HG03135 (cell line): ENCODE results near the gene PDE4D.

Experiments
- ATAC-seq: cut with Tn5 transposase; IDR thresholded peaks from one replicate; pipeline ENCODE4 v1.9.1; 2021; ENCODE audit warnings: mild to moderate bottlenecking, moderate library complexity; ENCODE audit not compliant: unreplicated experiment

PDE4D gene

DNA sequence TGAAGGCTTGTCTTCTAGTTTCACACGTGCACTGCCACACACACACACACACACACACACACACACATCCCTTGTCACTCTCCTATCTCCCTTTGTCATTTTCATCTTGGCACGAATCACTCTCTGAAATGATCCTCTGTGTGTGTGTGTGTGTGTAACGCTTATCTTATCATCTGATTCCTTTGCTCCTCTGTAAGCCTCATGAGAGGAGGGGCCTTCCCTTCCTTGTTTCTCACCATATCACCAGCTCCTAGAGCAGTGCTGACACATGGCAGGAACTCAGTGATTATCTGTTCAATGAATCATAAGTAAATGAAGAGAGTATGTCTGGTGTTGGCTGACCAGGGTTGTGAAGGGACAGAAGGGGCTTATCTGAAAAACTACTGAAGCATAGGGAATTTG lies 53.3 kb downstream of the PDE4D start:
- ATAC-seq, result no peak

DNA sequence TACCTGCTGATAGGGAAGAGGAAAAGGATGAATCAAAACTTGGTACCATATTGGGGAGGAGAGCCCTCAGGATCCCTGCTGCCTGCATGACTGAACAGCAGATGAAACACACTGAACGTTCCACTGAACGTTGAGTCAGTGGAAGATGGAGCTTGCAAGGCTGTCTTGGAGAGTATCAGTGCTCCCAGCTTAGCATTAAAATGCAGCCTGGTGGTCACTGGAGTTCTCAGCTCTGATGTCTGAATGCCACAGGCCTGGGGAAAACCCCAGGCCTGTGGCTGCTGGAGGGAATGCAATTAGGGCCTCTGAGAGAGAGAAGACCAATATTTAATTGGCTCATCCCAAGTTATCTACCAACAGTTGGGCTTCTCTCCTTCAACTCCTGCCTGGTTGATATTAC lies 54.5 kb downstream of the PDE4D start:
- no peak for ATAC-seq

DNA sequence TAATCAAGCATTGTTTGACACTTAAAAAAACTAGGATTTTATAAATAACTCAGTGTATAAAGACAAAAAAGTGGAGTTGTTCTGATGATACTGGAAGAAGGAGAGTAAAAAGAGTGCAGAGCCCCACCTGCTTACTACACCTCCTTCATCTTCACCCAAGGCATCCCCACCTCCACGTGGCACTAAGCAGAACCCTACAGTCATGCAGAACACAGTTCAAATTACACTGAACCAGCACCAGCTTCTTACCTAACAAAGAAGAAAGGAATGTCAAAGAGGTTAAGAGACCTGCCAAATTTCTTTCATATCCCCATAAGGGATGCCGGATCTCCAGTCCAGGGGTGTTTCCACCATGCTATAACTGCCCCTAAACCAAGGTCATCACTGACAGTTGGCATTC lies 55.5 kb downstream of the PDE4D start:
- no peak for ATAC-seq

GRCh38 chr5:59837071-59837470 lies 56.5 kb downstream of the PDE4D start:
- no peak for ATAC-seq

GRCh38 chr5:59835800-59836199 lies 57.7 kb downstream of the PDE4D start:
- no peak for ATAC-seq

DNA sequence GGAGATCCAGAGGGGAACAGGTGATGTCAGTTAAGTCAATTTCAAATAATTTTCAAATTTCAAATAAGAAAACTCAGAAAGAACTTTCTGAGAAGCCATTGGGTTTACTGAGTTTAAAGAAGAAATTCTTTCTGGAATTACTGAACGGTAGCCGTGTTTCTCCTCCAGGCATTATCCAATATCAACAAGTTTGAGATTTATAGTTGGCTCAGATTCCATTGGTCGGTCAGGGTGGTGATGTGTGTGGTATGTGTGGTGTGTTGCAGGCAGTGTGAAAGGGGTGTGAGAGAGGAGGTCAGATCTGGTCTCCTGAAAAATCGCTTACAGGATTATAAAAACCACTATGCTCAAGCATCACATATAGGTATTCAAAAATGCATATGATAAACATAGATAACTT lies 60.1 kb downstream of the PDE4D start:
- no peak for ATAC-seq

- no peak for ATAC-seq
Observed at GRCh38 chr5:59832577-59833301, 60.8 kb downstream of the PDE4D start.

GRCh38 chr5:59831326-59832010 lies 62.1 kb downstream of the PDE4D start:
- ATAC-seq, result no peak

- ATAC-seq, result no peak
Observed at GRCh38 chr5:59830536-59831200, 62.9 kb downstream of the PDE4D start.

DNA sequence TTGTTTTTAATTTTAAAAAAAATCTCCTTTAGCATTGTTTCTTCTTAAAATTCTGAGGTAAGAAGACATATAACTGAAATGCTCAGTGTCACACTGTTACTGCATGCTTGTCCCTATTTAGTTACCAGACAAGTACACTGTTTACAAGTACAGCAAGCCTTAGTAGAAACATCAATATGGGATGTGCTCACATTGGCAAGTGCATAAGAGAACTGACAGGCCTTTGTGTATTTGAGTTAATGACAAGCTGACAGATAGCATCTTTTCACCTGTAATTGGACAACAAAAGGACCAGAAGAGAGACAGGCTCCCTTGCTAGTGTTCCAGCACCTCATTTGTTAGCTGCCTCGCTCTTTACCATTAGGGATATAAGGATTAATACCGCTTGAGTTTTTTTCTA lies 63.6 kb downstream of the PDE4D start:
- no peak for ATAC-seq

- no peak for ATAC-seq
Observed at GRCh38 chr5:59829386-59829785, 64.1 kb downstream of the PDE4D start.

- no peak for ATAC-seq
Observed at GRCh38 chr5:59828623-59829022, 64.9 kb downstream of the PDE4D start.

- no peak for ATAC-seq
Observed at GRCh38 chr5:59826996-59827395, 66.5 kb downstream of the PDE4D start.

DNA sequence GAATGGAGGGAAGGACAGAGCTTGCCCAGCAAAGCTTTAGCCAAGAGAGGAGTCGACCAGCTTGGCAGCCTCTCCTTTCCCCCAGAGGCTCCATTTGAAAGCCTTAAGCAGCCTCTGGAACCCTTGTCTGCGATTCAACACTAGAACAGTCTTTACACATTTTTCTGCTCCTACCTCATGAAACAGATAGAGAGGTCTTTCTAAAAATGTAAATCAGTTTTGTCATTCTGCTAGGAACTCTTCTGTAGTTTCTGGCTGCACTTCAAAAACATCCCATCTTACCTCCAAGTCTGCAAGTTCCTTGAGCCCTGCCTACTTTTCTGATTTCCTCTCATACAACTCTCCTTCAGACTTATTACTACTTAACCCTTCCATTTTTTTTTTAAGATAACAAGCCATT lies 70.1 kb downstream of the PDE4D start:
- no peak for ATAC-seq

DNA sequence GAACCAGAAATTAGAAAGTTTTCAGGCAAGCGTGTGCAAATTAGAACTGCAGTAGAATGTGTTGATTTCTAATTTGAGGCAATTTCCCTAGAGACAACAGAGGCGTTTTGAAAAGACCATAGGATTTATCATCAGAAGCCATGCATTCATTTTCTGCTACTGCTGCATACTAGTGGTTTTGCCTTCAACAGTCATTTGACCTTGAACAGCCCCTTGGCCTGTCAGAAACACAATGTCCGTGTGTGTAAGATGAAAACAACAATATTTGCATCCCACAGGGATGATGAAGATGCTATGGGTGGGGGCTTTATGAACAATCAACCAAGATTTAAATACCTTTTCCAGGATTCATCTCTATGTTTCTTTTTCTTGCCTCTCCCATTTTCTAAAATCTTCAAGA lies 73.7 kb downstream of the PDE4D start:
- no peak for ATAC-seq

GRCh38 chr5:59817536-59817935 lies 76.0 kb downstream of the PDE4D start:
- ATAC-seq, result no peak

GRCh38 chr5:59816654-59817300 lies 76.7 kb downstream of the PDE4D start:
- ATAC-seq, result no peak

DNA sequence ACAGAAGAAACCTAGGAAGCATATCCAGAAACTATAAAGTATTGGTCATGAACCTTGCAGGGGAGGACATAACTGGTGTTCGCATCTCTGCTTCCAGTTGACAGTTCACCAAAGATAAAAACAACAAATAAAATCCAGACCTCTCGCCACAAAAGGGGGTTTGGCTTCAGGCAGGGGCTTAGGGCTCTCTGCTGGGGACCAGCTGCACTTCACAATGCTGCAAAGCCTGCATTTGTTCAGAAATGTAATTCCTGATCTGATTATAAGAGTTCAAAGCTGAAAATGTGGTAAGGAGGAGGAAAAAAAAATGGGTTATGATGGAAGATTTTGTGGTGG lies 79.0 kb downstream of the PDE4D start:
- ATAC-seq, result no peak

- ATAC-seq, result no peak
Observed at GRCh38 chr5:59813761-59814536, 79.6 kb downstream of the PDE4D start.

DNA sequence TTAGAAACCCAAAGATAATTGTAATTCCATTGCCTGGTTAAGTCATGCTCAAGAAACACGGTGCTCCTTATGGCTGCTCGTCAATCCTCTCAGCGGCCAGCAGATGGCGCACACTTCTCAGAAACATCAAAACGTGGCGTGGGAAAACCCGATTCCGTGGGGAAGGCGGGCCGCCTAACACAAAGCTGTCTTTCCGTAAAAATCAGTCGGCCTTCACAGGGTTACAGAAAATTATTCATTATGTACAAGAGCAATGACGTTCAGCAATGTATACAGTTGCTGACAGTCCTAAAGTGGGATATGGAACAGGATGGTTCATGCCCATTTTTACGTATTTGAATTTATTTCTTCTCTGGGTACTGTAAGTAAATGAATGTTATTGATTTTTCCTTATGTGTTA lies 83.5 kb downstream of the PDE4D start:
- no peak for ATAC-seq

GRCh38 chr5:59807806-59808205 lies 85.7 kb downstream of the PDE4D start:
- ATAC-seq, result no peak
